Measurements from ENCODE around the gene ZXDA.
A peak's percentile ranks its signal among the peaks of the same experiment; 100 is the strongest.

Gene ZXDA

GRCh38 chrX:57906790-57907189 lies 3.5 kb downstream of the ZXDA start:
- H3K4me1 Mint-ChIP-seq: peaks cover 39% of the 10 kb centered on the region
- no peaks in the 10 kb centered on the region for H3K9me3 Mint-ChIP-seq
- H3K4me3 Mint-ChIP-seq: peak overlapping the region; percentile 39
- H3K36me3 Mint-ChIP-seq (ENCODE audit: insufficient read depth): peaks cover 5% of the 10 kb centered on the region
- ATAC-seq (replicated peaks; ENCODE audit: extremely low read depth, poor library complexity, severe bottlenecking) (no peak), DNase-seq (ENCODE audit: low spot score in 2 of 2) (no peak)
- peak overlapping the region; percentile 19 for H3K27ac Mint-ChIP-seq (ENCODE audit: low read depth)
- H3K27me3 Mint-ChIP-seq: no peaks in the 10 kb centered on the region

- peaks cover 5% of the 10 kb centered on the region for H3K36me3 Mint-ChIP-seq (ENCODE audit: insufficient read depth)
- H3K4me3 Mint-ChIP-seq: peak overlapping the region; percentile 54
- no peak for DNase-seq (ENCODE audit: low spot score in 2 of 2)
- H3K4me1 Mint-ChIP-seq: peaks cover 33% of the 10 kb centered on the region
- H3K27me3 Mint-ChIP-seq: no peaks in the 10 kb centered on the region
- H3K9me3 Mint-ChIP-seq: no peaks in the 10 kb centered on the region
- no peak for ATAC-seq (replicated peaks; ENCODE audit: extremely low read depth, poor library complexity, severe bottlenecking)
- H3K27ac Mint-ChIP-seq (ENCODE audit: low read depth): peak overlapping the region; percentile 72
These were observed 5.1 kb downstream of the ZXDA start for GRCh38 chrX:57905141-57905540.

- Mint-ChIP-seq H3K27me3 (no peaks in the 10 kb centered on the region), H3K9me3 (no peaks in the 10 kb centered on the region), H3K27ac (ENCODE audit: low read depth) (no peak overlapping the region), H3K4me3 (no peak overlapping the region), H3K4me1 (peaks cover 33% of the 10 kb centered on the region), H3K36me3 (ENCODE audit: insufficient read depth) (peaks cover 5% of the 10 kb centered on the region)
- no peak for DNase-seq (ENCODE audit: low spot score in 2 of 2)
- ATAC-seq (replicated peaks; ENCODE audit: extremely low read depth, poor library complexity, severe bottlenecking): no peak
These were observed 5.9 kb downstream of the ZXDA start for GRCh38 chrX:57904176-57904880.

- ATAC-seq (replicated peaks; ENCODE audit: extremely low read depth, poor library complexity, severe bottlenecking) (no peak), DNase-seq (ENCODE audit: low spot score in 2 of 2) (no peak)
- H3K27ac Mint-ChIP-seq (ENCODE audit: low read depth): no peak overlapping the region
- no peak overlapping the region for H3K4me3 Mint-ChIP-seq
- H3K27me3 Mint-ChIP-seq: no peaks in the 10 kb centered on the region
- H3K4me1 Mint-ChIP-seq: peaks cover 33% of the 10 kb centered on the region
- peaks cover 5% of the 10 kb centered on the region for H3K36me3 Mint-ChIP-seq (ENCODE audit: insufficient read depth)
- H3K9me3 Mint-ChIP-seq: no peaks in the 10 kb centered on the region
These were observed 7.6 kb downstream of the ZXDA start for GRCh38 chrX:57902633-57903032.

- H3K36me3 Mint-ChIP-seq (ENCODE audit: insufficient read depth): peaks cover 3% of the 10 kb centered on the region
- peaks cover 25% of the 10 kb centered on the region for H3K4me1 Mint-ChIP-seq
- no peak overlapping the region for H3K4me3 Mint-ChIP-seq
- no peaks in the 10 kb centered on the region for H3K27me3 Mint-ChIP-seq
- H3K27ac Mint-ChIP-seq (ENCODE audit: low read depth): no peak overlapping the region
- DNase-seq (ENCODE audit: low spot score in 2 of 2) (no peak), ATAC-seq (replicated peaks; ENCODE audit: extremely low read depth, poor library complexity, severe bottlenecking) (no peak)
- no peaks in the 10 kb centered on the region for H3K9me3 Mint-ChIP-seq
These were observed 8.8 kb downstream of the ZXDA start for GRCh38 chrX:57901466-57901865.

GRCh38 chrX:57900975-57901374 lies 9.3 kb downstream of the ZXDA start:
- H3K4me1 Mint-ChIP-seq: peaks cover 20% of the 10 kb centered on the region
- H3K36me3 Mint-ChIP-seq (ENCODE audit: insufficient read depth): peaks cover 2% of the 10 kb centered on the region
- no peak overlapping the region for H3K27ac Mint-ChIP-seq (ENCODE audit: low read depth)
- H3K4me3 Mint-ChIP-seq: no peak overlapping the region
- DNase-seq (ENCODE audit: low spot score in 2 of 2) (no peak), ATAC-seq (replicated peaks; ENCODE audit: extremely low read depth, poor library complexity, severe bottlenecking) (no peak)
- no peaks in the 10 kb centered on the region for H3K9me3 Mint-ChIP-seq
- no peaks in the 10 kb centered on the region for H3K27me3 Mint-ChIP-seq

- no peak for DNase-seq (ENCODE audit: low spot score in 2 of 2)
- no peak for ATAC-seq (replicated peaks; ENCODE audit: extremely low read depth, poor library complexity, severe bottlenecking)
- Mint-ChIP-seq H3K36me3 (ENCODE audit: insufficient read depth) (peaks cover 2% of the 10 kb centered on the region), H3K9me3 (no peaks in the 10 kb centered on the region), H3K4me3 (no peak overlapping the region), H3K27me3 (no peaks in the 10 kb centered on the region), H3K4me1 (peaks cover 21% of the 10 kb centered on the region), H3K27ac (ENCODE audit: low read depth) (no peak overlapping the region)
These were observed 10.4 kb downstream of the ZXDA start for GRCh38 chrX:57899906-57900305.

- H3K27me3 Mint-ChIP-seq: no peaks in the 10 kb centered on the region
- ATAC-seq (replicated peaks; ENCODE audit: extremely low read depth, poor library complexity, severe bottlenecking): no peak
- H3K4me3 Mint-ChIP-seq: no peak overlapping the region
These were observed 11.2 kb downstream of the ZXDA start for GRCh38 chrX:57899064-57899463.

GRCh38 chrX:57871463-57871862 lies 38.8 kb downstream of the ZXDA start:
- H3K27me3 Mint-ChIP-seq: no peaks in the 10 kb centered on the region
- H3K27ac Mint-ChIP-seq (ENCODE audit: low read depth): no peak overlapping the region
- H3K9me3 Mint-ChIP-seq: peaks cover 11% of the 10 kb centered on the region
- ATAC-seq (replicated peaks; ENCODE audit: extremely low read depth, poor library complexity, severe bottlenecking): no peak
- H3K4me1 Mint-ChIP-seq: no peaks in the 10 kb centered on the region
- H3K36me3 Mint-ChIP-seq (ENCODE audit: insufficient read depth): no peaks in the 10 kb centered on the region
- no peak for DNase-seq (ENCODE audit: low spot score in 2 of 2)
- H3K4me3 Mint-ChIP-seq: no peak overlapping the region

More at GRCh38 chrX:57899064-57899463, 11.2 kb downstream of the ZXDA start:
- H3K4me1 Mint-ChIP-seq: peaks cover 28% of the 10 kb centered on the region
- H3K27ac Mint-ChIP-seq (ENCODE audit: low read depth): no peak overlapping the region
- no peaks in the 10 kb centered on the region for H3K9me3 Mint-ChIP-seq
- H3K36me3 Mint-ChIP-seq (ENCODE audit: insufficient read depth): peaks cover 3% of the 10 kb centered on the region
- DNase-seq (ENCODE audit: low spot score in 2 of 2): no peak

Data from central memory CD8-positive, alpha-beta T cell (primary cell).